Posterior vena cava (tissue), 2 donors: Measurements from ENCODE around the gene ZNF213. TPM values are rescaled to one million over a fixed set of nuclear protein-coding genes. Genes with fewer than 3 reads are reported as not detected.
"Not testable (repeated sequence)": the region's sequence is repeated elsewhere in the genome, so short reads cannot be mapped to it uniquely, and the experiment has no call there.

Experiments used
- DNase-seq: peaks from one replicate; pipeline ENCODE4 v3.0.0-alpha.2; 2020; ENCODE audit warnings: low spot score
- intact Hi-C, 2 donors: fragments of 100-400 bp; cut with DNase I; formaldehyde crosslinking; loops; one replicate each; pipeline versions ENCODE4 v1.14.1 to v1.14.2; 2022 to 2023
- total RNA-seq, 2 donors: library from RNA; stranded (reverse); fragmentation: NEBNext Ultra II Directional; extraction: Animal tissue kit (Norgen Biotek cat#: 25700); gene quantifications; one replicate each; pipeline ENCODE4 v1.2.1, GENCODE V29; 2021
- donor health status: DM: yes; HTN: yes; CAD: no.
- donor health status: DM: yes; HTN: yes; CAD: no.

Gene ZNF213
- total RNA-seq, 2 donors from 2014 or later = 8.3 to 10.2 TPM

- DNase-seq = no peak
- intact Hi-C loops = no loop called here
These were observed 45.6 kb downstream of the ZNF213 start for GRCh38 chr16:3180445-3180878.

- not testable (repeated sequence) for DNase-seq
These were observed 47.4 kb downstream of the ZNF213 start for GRCh38 chr16:3182293-3182607.

GRCh38 chr16:3182608-3183444 lies 48.0 kb downstream of the ZNF213 start:
- intact Hi-C loops = loop anchor here in 1 of 2 donors (1.0 kb wide), 1 partner anchor 35 kb away; no protein-coding TSS in a partner anchor
- peak; percentile 81 for DNase-seq

More at GRCh38 chr16:3182293-3182607, 47.4 kb downstream of the ZNF213 start:
- intact Hi-C loops = not testable (repeated sequence)

GRCh38 chr16:3183445-3184139 lies 48.8 kb downstream of the ZNF213 start:
- no peak for DNase-seq
- intact Hi-C loops = loop anchor here in 1 of 2 donors (1.0 kb wide), 1 partner anchor 35 kb away; no protein-coding TSS in a partner anchor

GRCh38 chr16:3186946-3187690 lies 52.3 kb downstream of the ZNF213 start:
- intact Hi-C loops = no loop called here
- DNase-seq = no peak

- intact Hi-C loops = no loop called here
- DNase-seq = no peak
These were observed 53.2 kb downstream of the ZNF213 start, which contains the start of gene OR1F1 for GRCh38 chr16:3187798-3188674. TSS of gene OR1F1 (plus strand) at chr16:3188204.

GRCh38 chr16:3188675-3188924 lies 53.8 kb downstream of the ZNF213 start:
- DNase-seq = no peak
- intact Hi-C loops = no loop called here

- no peak for DNase-seq
- intact Hi-C loops = no loop called here
These were observed 54.3 kb downstream of the ZNF213 start for GRCh38 chr16:3188925-3189825.

- DNase-seq = no peak
- intact Hi-C loops = loop anchor here in 1 of 2 donors (5.0 kb wide), 1 partner anchor 423 kb away; no protein-coding TSS in a partner anchor
These were observed 55.0 kb downstream of the ZNF213 start for GRCh38 chr16:3189869-3190268.

- no peak for DNase-seq
These were observed 56.1 kb downstream of the ZNF213 start for GRCh38 chr16:3190949-3191353.

More at GRCh38 chr16:3190949-3191353, 56.1 kb downstream of the ZNF213 start:
- intact Hi-C loops = loop anchor here in 1 of 2 donors (5.0 kb wide), 1 partner anchor 424 kb away; no protein-coding TSS in a partner anchor

Other genes starting within 250 kb of the ZNF213 start
- 10 to 100 TPM; 31.0 to 37.7 TPM for gene FLYWCH1, start 223.1 kb upstream of the ZNF213 start, total RNA-seq
- not detected for gene KREMEN2, start 170.8 kb upstream of the ZNF213 start, total RNA-seq
- gene PAQR4, start 165.7 kb upstream of the ZNF213 start, total RNA-seq = 1 to 10 TPM; 2.5 to 5.4 TPM
- gene PKMYT1, start 154.6 kb upstream of the ZNF213 start, total RNA-seq = 1 to 10 TPM in 1 of 2 donors, under 1 TPM in 1; 0.76 to 1.6 TPM
- gene CLDN9, start 122.1 kb upstream of the ZNF213 start, total RNA-seq = not detected
- gene CLDN6, start 116.8 kb upstream of the ZNF213 start, total RNA-seq = not detected
- gene TNFRSF12A, start 114.7 kb upstream of the ZNF213 start, total RNA-seq = 100 to 1,000 TPM in 1 of 2 donors, 10 to 100 TPM in 1; 67.1 to 156 TPM
- gene HCFC1R1, start 111.1 kb upstream of the ZNF213 start, total RNA-seq = 100 to 1,000 TPM in 1 of 2 donors, 10 to 100 TPM in 1; 63.3 to 104 TPM
- 10 to 100 TPM; 21.6 to 25.7 TPM for gene THOC6, start 111.0 kb upstream of the ZNF213 start, total RNA-seq
- gene BICDL2, start 98.1 kb upstream of the ZNF213 start, total RNA-seq = under 1 TPM in 1 of 2 donors, not detected in 1; 0.10 TPM
- 1 to 10 TPM; 4.7 to 5.6 TPM for gene MMP25, start 88.5 kb upstream of the ZNF213 start, total RNA-seq
- 10 to 100 TPM; 56.8 to 65.4 TPM for gene IL32, start 69.4 kb upstream of the ZNF213 start, total RNA-seq
- not detected for gene ZSCAN10, start 35.7 kb upstream of the ZNF213 start, total RNA-seq
- 1 to 10 TPM; 7.6 to 8.3 TPM for gene ZNF205, start 22.4 kb upstream of the ZNF213 start, total RNA-seq
- not detected for gene OR1F1, start 53.2 kb downstream of the ZNF213 start, total RNA-seq
- gene ZNF200, start 100.1 kb downstream of the ZNF213 start, total RNA-seq = 1 to 10 TPM; 5.1 to 6.9 TPM
- 1 to 10 TPM; 1.9 to 4.9 TPM for gene MEFV, start 121.6 kb downstream of the ZNF213 start, total RNA-seq
- gene ZNF263, start 148.5 kb downstream of the ZNF213 start, total RNA-seq = 10 to 100 TPM; 19.8 to 21.2 TPM
- 1 to 10 TPM; 6.4 to 9.1 TPM for gene TIGD7, start 170.4 kb downstream of the ZNF213 start, total RNA-seq
- 10 to 100 TPM; 17.5 to 21.3 TPM for gene ZNF75A, start 170.5 kb downstream of the ZNF213 start, total RNA-seq
- gene OR2C1, start 220.9 kb downstream of the ZNF213 start, total RNA-seq = not detected